HG03354 (cell line): ENCODE data around the gene PPP1R12A.
"Not testable (repeated sequence)": the region's sequence is repeated elsewhere in the genome, so short reads cannot be mapped to it uniquely, and the experiment has no call there.

Source experiments
- ATAC-seq: cut with Tn5 transposase; IDR thresholded peaks from one replicate; pipeline ENCODE4 v1.9.1; 2021; ENCODE audit warnings: mild to moderate bottlenecking; ENCODE audit not compliant: unreplicated experiment, poor library complexity, severe bottlenecking

Gene PPP1R12A

DNA sequence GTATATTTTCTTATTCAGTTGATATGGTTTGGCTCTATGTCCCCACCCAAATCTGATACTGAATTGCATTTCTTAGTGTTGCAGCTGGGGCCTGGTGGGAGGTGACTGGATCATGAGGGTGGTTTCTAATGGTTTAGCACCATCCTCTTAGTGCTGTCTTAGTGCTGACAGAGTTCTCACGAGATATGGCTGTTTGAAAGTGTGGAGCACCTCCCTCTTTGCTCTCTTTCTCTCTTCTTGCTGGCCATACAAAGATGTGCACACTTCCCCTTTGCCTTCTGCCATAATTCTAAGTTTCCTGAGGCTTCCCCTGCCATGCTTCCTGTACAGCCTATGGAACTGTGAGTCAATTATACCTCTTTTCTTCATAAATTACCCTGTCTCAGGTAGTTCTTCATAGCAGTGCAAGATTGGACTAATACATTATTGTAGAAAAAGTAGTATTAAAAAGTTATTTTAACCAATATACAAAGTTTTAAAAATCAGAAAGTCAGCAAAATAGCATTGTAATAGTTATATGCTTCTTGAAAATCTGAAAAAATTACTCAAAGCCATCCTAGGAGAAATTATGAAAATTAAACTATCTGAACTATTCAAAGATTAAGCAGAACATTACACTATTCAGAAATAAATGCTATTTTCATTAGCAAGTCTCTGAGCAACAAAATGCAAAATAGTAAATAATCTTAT, 84.1 kb downstream of the PPP1R12A start:
- no peak for ATAC-seq

DNA sequence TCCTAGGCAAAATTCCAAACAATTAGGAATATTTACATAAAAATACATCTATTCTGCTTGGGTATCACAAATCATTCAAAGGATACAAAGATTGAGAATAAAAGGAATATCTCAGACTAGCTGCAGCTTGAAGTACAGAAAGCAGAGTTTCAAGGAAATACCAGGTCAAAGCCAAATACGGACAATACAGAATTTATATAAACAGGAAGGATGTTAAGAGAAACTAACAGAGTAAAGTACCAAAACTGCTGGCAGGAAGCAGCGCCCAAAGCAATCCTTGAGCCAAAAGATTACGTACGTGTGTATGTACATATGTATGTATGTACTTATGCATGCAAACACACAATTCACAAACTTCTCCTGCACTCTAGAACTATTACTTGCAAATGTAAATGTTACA, 86.6 kb downstream of the PPP1R12A start:
- no peak for ATAC-seq

- ATAC-seq = no peak
Measured at GRCh38 chr12:79847417-79847816, 87.5 kb downstream of the PPP1R12A start.

- ATAC-seq = no peak
Measured at GRCh38 chr12:79844693-79845092, 90.2 kb downstream of the PPP1R12A start.

DNA sequence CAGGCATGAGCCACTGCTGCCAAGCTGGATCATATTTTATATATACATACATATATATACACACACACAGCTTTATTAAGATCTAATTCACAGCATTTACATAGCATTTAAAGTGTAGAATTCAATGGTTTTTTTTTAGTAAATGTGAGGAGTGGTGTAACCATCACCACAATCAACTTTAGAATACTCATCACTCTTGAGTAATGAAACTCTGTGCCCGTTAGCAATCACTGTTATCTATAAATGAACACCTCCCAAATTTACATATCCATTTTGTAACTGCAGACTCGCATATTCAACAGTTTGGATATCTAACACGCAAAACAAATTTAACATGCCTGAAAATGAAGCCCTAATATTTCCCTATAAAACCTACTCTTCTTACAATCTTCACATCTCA, 90.9 kb downstream of the PPP1R12A start:
- no peak for ATAC-seq

DNA sequence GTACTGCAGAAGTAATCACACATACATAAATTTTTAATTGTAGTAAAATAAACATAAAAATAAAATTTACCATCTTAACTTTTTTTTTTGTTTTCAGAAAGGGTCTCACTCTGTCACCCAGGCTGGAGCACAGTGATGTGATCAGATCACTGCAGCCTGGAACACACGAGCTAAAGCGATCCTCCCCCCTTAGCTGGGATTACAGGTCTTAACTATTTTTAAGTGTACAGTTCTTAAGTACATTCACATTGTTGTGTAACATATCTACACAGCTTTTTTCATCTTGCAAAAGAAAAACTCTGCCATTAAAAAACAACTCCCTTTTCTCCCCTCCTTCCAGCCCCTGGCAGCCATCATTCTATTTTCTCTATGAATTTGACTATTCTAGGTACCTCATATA, 92.3 kb downstream of the PPP1R12A start:
- ATAC-seq = no peak

DNA sequence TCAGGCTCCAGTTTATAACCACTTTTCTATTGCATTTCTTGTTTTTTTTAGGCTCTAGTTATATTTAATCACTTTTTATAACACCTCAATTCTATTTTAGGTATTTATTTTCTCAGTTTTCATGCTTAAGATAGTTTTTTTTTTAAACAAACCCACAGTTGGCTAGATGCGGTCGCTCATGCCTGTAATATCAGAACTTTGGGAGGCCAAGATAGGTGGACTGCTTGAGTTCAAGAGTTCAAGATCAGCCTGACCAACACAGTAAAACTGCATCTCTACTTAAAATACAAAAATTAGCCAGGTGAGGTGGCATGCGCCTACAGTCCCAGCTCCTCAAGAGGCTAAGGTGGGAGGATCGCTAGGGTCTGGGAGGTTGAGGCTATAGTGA, 93.0 kb downstream of the PPP1R12A start:
- ATAC-seq = no peak

DNA sequence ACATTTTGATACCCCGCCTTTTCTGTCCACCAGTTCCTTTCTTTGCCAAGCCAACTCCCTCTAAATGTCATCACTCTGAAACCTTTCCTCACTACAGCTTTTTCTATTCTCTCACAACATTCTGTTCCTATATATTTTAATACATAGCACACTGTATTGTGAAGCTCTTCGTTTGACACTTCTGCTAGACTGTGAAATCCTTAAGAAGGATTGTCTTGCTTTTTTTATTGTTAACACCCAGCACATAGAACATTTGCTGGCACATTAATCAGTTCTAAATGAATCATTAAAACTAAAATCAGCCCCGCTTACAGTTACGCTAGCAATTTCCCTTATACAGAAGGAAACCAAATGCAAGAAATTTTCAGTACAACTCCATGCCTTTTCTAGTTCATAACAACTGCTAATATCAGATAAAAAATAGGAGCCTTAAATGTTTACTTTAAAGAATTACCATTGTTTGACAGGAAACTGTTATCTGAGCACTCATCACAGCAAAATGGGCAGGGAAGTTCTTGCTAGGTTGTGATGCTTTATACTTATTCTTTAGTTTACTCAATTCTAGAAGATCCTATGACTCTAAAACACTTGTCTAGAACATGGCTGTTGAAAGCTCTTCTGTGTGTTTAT, 93.5 kb downstream of the PPP1R12A start:
- ATAC-seq = no peak

GRCh38 chr12:79838359-79838758, 96.5 kb downstream of the PPP1R12A start:
- no peak for ATAC-seq

DNA sequence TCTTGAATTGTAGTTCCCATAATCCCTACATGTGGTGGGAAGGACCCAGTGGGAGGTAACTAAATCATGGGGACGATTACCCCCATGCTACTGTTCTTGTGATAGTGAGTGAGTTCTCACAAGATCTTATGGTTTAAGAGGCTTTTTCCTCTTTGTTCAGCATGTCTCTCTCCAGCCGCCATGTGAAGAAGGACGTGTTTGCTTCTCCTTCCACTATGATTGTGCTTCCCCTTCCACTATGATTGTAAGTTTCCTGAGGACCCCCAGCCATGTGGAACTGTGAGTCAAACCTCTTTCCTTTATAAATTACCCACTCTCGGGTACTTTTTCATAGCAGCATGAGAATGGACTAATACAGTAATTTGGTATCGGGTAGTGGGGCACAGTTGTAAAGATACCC, 97.3 kb downstream of the PPP1R12A start:
- no peak for ATAC-seq

- no peak for ATAC-seq
Measured at GRCh38 chr12:79835377-79835843, 99.5 kb downstream of the PPP1R12A start.

DNA sequence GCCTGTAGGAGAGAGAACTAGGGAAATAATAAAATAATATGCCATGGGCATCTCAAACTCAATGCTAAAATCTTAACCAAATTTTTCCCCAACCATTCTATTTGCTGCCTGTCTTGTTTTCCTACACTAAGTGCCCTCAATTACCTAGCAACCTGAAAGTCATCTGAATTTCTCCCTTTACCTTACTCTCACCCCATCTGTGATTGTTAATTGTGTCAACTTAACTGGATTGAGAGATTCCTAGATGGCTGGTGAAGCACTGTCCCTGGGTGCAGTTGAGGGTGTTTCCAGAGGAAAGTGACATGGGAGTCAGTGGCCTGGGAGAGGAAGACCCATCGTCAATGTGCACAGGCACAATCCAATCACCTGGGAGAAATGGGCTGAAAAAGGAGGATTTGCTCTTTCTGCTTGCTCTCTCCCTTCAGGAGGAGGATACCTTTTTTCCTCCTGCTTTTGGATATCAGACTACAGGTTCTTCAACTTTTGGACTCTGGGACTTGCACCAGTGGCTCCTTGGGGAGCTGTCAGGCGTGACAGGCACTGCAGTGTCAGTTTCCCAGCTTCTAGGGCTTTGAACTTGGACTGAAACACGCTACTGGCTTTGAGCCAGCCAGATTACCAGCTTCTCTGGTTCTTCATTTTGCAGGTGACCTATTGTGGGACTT, 100.1 kb downstream of the PPP1R12A start:
- ATAC-seq = no peak

- no peak for ATAC-seq
Measured at GRCh38 chr12:79830440-79830839, 104.5 kb downstream of the PPP1R12A start.

GRCh38 chr12:79828924-79829323, 106.0 kb downstream of the PPP1R12A start:
- ATAC-seq = no peak

GRCh38 chr12:79827484-79827883, 107.4 kb downstream of the PPP1R12A start:
- no peak for ATAC-seq

GRCh38 chr12:79826267-79827128, 108.4 kb downstream of the PPP1R12A start:
- no peak for ATAC-seq

DNA sequence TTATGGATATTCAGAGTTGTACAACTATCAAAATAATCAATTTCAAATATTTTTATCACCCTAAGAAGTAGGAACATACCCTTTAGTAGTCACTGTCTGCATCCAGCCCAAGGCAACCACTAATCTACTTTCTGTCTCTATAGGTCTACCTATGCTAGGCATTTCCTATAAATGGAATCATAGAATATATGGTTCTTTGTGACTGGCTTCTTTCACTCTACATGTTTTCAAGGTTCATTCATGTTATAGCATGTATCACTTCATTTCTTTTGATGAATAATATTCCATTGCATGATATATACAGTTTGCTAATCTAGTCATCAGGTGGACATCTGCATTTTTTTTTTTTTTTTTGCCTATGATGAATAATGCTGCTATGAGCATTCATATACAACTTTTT, 112.4 kb downstream of the PPP1R12A start:
- ATAC-seq = no peak

DNA sequence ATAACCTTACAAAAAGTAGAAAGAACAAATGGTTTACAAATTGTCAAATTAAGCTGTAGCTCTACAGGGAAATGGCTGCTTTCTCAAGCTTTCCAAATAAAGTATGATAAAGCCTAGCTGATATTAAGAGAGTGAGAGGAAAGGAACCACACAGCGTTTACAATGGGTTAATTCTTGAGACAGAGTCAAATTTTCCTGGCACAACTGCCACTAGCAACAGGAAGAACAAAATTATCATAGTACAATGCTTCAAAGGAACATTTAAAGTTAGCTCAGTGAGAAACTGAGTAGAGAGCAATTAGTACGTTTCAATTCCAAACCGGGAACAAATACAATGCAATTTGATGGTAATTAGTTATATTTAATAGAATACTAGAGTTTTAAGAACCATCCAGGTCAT, 116.0 kb downstream of the PPP1R12A start:
- no peak for ATAC-seq

DNA sequence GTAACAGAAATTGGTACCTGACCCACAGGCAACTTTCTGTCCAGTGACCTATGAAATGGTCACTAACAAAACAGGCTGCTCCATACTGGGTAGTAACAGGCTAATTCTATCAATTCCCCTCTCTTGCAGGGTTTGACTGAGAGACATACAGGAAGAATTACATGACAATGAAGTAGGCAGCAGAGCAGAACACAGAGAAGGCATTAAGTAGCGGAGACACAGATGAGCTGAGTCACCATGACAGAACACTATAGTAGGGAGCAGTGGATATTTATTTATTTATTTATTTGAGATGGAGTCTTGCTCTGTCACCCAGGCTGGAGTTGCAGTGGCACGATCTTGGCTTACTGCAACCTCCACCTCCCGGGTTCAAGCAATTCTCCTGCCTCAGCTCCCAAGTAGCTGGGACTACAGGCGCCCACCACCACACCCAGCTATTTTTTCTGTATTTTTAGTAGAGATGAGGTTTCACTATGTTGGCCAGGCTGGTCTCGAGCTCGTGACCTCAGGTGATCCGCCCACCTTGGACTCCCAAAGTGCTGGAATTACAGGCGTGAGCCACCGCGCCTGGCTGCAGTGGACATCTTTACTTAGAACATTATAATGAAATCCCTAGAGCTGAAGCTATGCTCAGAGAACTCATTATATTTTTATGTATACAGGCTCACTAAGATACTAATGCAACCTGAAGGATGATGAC, 150.4 kb downstream of the PPP1R12A start:
- not testable (repeated sequence) for ATAC-seq
